ENCODE measurements around the gene SHISAL1.
A peak's percentile ranks its signal among the peaks of the same experiment; 100 is the strongest.
"Not testable (repeated sequence)": the region's sequence is repeated elsewhere in the genome, so short reads cannot be mapped to it uniquely, and the experiment has no call there.

Gene SHISAL1

GRCh38 chr22:44330744-44331660 lies 18.3 kb upstream of the SHISAL1 start:
- no peaks in the 10 kb centered on the region for H3K9me3 Mint-ChIP-seq
- H3K27me3 Mint-ChIP-seq, result peaks cover 40% of the 10 kb centered on the region
- ATAC-seq (replicated peaks; ENCODE audit: extremely low read depth, poor library complexity, severe bottlenecking) (no peak), DNase-seq (ENCODE audit: low spot score in 2 of 2) (no peak)
- H3K4me3 Mint-ChIP-seq, result no peak overlapping the region
- no peak overlapping the region for H3K27ac Mint-ChIP-seq (ENCODE audit: low read depth)
- peaks cover 3% of the 10 kb centered on the region for H3K36me3 Mint-ChIP-seq (ENCODE audit: insufficient read depth)
- H3K4me1 Mint-ChIP-seq, result peaks cover 22% of the 10 kb centered on the region

- peaks cover 26% of the 10 kb centered on the region for H3K4me1 Mint-ChIP-seq
- no peaks in the 10 kb centered on the region for H3K9me3 Mint-ChIP-seq
- DNase-seq (ENCODE audit: low spot score in 2 of 2), result no peak
- peaks cover 47% of the 10 kb centered on the region for H3K27me3 Mint-ChIP-seq
- no peak for ATAC-seq (replicated peaks; ENCODE audit: extremely low read depth, poor library complexity, severe bottlenecking)
- H3K36me3 Mint-ChIP-seq (ENCODE audit: insufficient read depth), result peaks cover 3% of the 10 kb centered on the region
- H3K4me3 Mint-ChIP-seq, result no peak overlapping the region
- no peak overlapping the region for H3K27ac Mint-ChIP-seq (ENCODE audit: low read depth)
Measured at GRCh38 chr22:44330188-44330743, 17.5 kb upstream of the SHISAL1 start.

GRCh38 chr22:44329179-44329796 lies 16.5 kb upstream of the SHISAL1 start:
- Mint-ChIP-seq H3K27ac (ENCODE audit: low read depth) (no peak overlapping the region), H3K27me3 (peaks cover 47% of the 10 kb centered on the region), H3K4me1 (peaks cover 26% of the 10 kb centered on the region), H3K36me3 (ENCODE audit: insufficient read depth) (peaks cover 3% of the 10 kb centered on the region), H3K9me3 (no peaks in the 10 kb centered on the region), H3K4me3 (peak overlapping the region; percentile 5)
- no peak for DNase-seq (ENCODE audit: low spot score in 2 of 2)
- no peak for ATAC-seq (replicated peaks; ENCODE audit: extremely low read depth, poor library complexity, severe bottlenecking)

GRCh38 chr22:44328762-44329161 lies 16.0 kb upstream of the SHISAL1 start:
- Mint-ChIP-seq H3K4me1 (peaks cover 26% of the 10 kb centered on the region), H3K36me3 (ENCODE audit: insufficient read depth) (peaks cover 3% of the 10 kb centered on the region), H3K4me3 (no peak overlapping the region), H3K27ac (ENCODE audit: low read depth) (no peak overlapping the region), H3K27me3 (peaks cover 52% of the 10 kb centered on the region), H3K9me3 (no peaks in the 10 kb centered on the region)
- ATAC-seq (replicated peaks; ENCODE audit: extremely low read depth, poor library complexity, severe bottlenecking) (no peak), DNase-seq (ENCODE audit: low spot score in 2 of 2) (no peak)

GRCh38 chr22:44328326-44328725 lies 15.6 kb upstream of the SHISAL1 start:
- peaks cover 57% of the 10 kb centered on the region for H3K27me3 Mint-ChIP-seq
- H3K4me3 Mint-ChIP-seq, result peak overlapping the region; percentile 13
- DNase-seq (ENCODE audit: low spot score in 2 of 2) (no peak), ATAC-seq (replicated peaks; ENCODE audit: extremely low read depth, poor library complexity, severe bottlenecking) (no peak)
- H3K4me1 Mint-ChIP-seq, result peaks cover 26% of the 10 kb centered on the region
- H3K36me3 Mint-ChIP-seq (ENCODE audit: insufficient read depth), result peaks cover 3% of the 10 kb centered on the region
- H3K27ac Mint-ChIP-seq (ENCODE audit: low read depth), result no peak overlapping the region
- H3K9me3 Mint-ChIP-seq, result no peaks in the 10 kb centered on the region

- DNase-seq (ENCODE audit: low spot score in 2 of 2), result no peak
- Mint-ChIP-seq H3K4me1 (peaks cover 21% of the 10 kb centered on the region), H3K9me3 (no peaks in the 10 kb centered on the region), H3K4me3 (peak overlapping the region; percentile 61), H3K27ac (ENCODE audit: low read depth) (peak overlapping the region; percentile 20), H3K36me3 (ENCODE audit: insufficient read depth) (peaks cover 3% of the 10 kb centered on the region), H3K27me3 (peaks cover 64% of the 10 kb centered on the region)
- no peak for ATAC-seq (replicated peaks; ENCODE audit: extremely low read depth, poor library complexity, severe bottlenecking)
Measured at GRCh38 chr22:44326491-44326885, 13.7 kb upstream of the SHISAL1 start.

- H3K4me3 Mint-ChIP-seq, result peak overlapping the region; percentile 61
- DNase-seq (ENCODE audit: low spot score in 2 of 2) (no peak), ATAC-seq (replicated peaks; ENCODE audit: extremely low read depth, poor library complexity, severe bottlenecking) (no peak)
- peaks cover 64% of the 10 kb centered on the region for H3K27me3 Mint-ChIP-seq
- peaks cover 3% of the 10 kb centered on the region for H3K36me3 Mint-ChIP-seq (ENCODE audit: insufficient read depth)
- peak overlapping the region; percentile 20 for H3K27ac Mint-ChIP-seq (ENCODE audit: low read depth)
- H3K4me1 Mint-ChIP-seq, result peaks cover 21% of the 10 kb centered on the region
- no peaks in the 10 kb centered on the region for H3K9me3 Mint-ChIP-seq
Measured at GRCh38 chr22:44325718-44326490, 13.2 kb upstream of the SHISAL1 start.

- not testable (repeated sequence) for DNase-seq (ENCODE audit: low spot score in 2 of 2); H3K4me3 Mint-ChIP-seq; H3K27ac Mint-ChIP-seq (ENCODE audit: low read depth); ATAC-seq (replicated peaks; ENCODE audit: extremely low read depth, poor library complexity, severe bottlenecking); H3K9me3 Mint-ChIP-seq; H3K36me3 Mint-ChIP-seq (ENCODE audit: insufficient read depth)
- peaks cover 51% of the 10 kb centered on the region for H3K27me3 Mint-ChIP-seq
- peaks cover 12% of the 10 kb centered on the region for H3K4me1 Mint-ChIP-seq
Measured at GRCh38 chr22:44323140-44323790, 10.5 kb upstream of the SHISAL1 start.

GRCh38 chr22:44319685-44320084 lies 6.9 kb upstream of the SHISAL1 start:
- peaks cover 24% of the 10 kb centered on the region for H3K27me3 Mint-ChIP-seq
- DNase-seq (ENCODE audit: low spot score in 2 of 2), result no peak
- no peak overlapping the region for H3K4me3 Mint-ChIP-seq
- no peak for ATAC-seq (replicated peaks; ENCODE audit: extremely low read depth, poor library complexity, severe bottlenecking)
- no peak overlapping the region for H3K27ac Mint-ChIP-seq (ENCODE audit: low read depth)
- H3K4me1 Mint-ChIP-seq, result no peaks in the 10 kb centered on the region
- no peaks in the 10 kb centered on the region for H3K36me3 Mint-ChIP-seq (ENCODE audit: insufficient read depth)
- no peaks in the 10 kb centered on the region for H3K9me3 Mint-ChIP-seq

GRCh38 chr22:44318751-44319150 lies 6.0 kb upstream of the SHISAL1 start:
- Mint-ChIP-seq H3K4me3 (no peak overlapping the region), H3K36me3 (ENCODE audit: insufficient read depth) (no peaks in the 10 kb centered on the region), H3K27ac (ENCODE audit: low read depth) (no peak overlapping the region), H3K9me3 (no peaks in the 10 kb centered on the region), H3K4me1 (no peaks in the 10 kb centered on the region), H3K27me3 (peaks cover 18% of the 10 kb centered on the region)
- ATAC-seq (replicated peaks; ENCODE audit: extremely low read depth, poor library complexity, severe bottlenecking) (no peak), DNase-seq (ENCODE audit: low spot score in 2 of 2) (no peak)

GRCh38 chr22:44317886-44318637 lies 5.3 kb upstream of the SHISAL1 start:
- no peak for ATAC-seq (replicated peaks; ENCODE audit: extremely low read depth, poor library complexity, severe bottlenecking)
- H3K36me3 Mint-ChIP-seq (ENCODE audit: insufficient read depth), result no peaks in the 10 kb centered on the region
- H3K27me3 Mint-ChIP-seq, result peaks cover 11% of the 10 kb centered on the region
- no peak overlapping the region for H3K4me3 Mint-ChIP-seq
- H3K4me1 Mint-ChIP-seq, result no peaks in the 10 kb centered on the region
- H3K9me3 Mint-ChIP-seq, result no peaks in the 10 kb centered on the region
- H3K27ac Mint-ChIP-seq (ENCODE audit: low read depth), result no peak overlapping the region
- DNase-seq (ENCODE audit: low spot score in 2 of 2), result no peak

Data from central memory CD8-positive, alpha-beta T cell (primary cell).